ENCODE measurements around the gene AGPAT2. TPM values are rescaled to one million over a fixed set of nuclear protein-coding genes. Genes with fewer than 3 reads are reported as not detected.

Gene AGPAT2
- total RNA-seq, 1 donor from 2014 or later, result 2.4 TPM

GRCh38 chr9:136629001-136629878 lies 58.0 kb downstream of the AGPAT2 start:
- no peak overlapping the region for H3K4me3 ChIP-seq
- no peaks in the 10 kb centered on the region for H3K36me3 ChIP-seq
- no peak overlapping the region for H3K4me3 Mint-ChIP-seq
- no peak overlapping the region for H3K9ac ChIP-seq
- no peaks in the 10 kb centered on the region for H3K9me3 Mint-ChIP-seq
- no peak for TF ChIP-seq EZH2 (IDR thresholded peaks at IDR 0.05)
- TF ChIP-seq EZH2phosphoT487 (IDR thresholded peaks at IDR 0.05), result no peak
- TF ChIP-seq CTCF (IDR thresholded peaks at IDR 0.05), result no peak
- H3K36me3 Mint-ChIP-seq, result no peaks in the 10 kb centered on the region
- H3K9me3 ChIP-seq (ENCODE audit: low read depth), result no peaks in the 10 kb centered on the region
- peaks cover 9% of the 10 kb centered on the region for H3K27me3 ChIP-seq
- H3K27ac Mint-ChIP-seq, result peak overlapping the region; percentile 25
- H3F3A ChIP-seq (ENCODE audit: low read depth), result peaks cover 19% of the 10 kb centered on the region
- H4K20me1 ChIP-seq (ENCODE audit: low read depth), result no peaks in the 10 kb centered on the region
- no peak overlapping the region for H3K4me2 ChIP-seq
- H3K27ac ChIP-seq, result no peak overlapping the region
- no peaks in the 10 kb centered on the region for H3K79me2 ChIP-seq (ENCODE audit: low read depth)
- DNase-seq (ENCODE audit: low spot score), result no peak
- H3K4me1 ChIP-seq, result peaks cover 15% of the 10 kb centered on the region
- peaks cover 18% of the 10 kb centered on the region for H3K4me1 Mint-ChIP-seq
- H3K27me3 Mint-ChIP-seq (ENCODE audit: insufficient read depth, low read depth), result peaks cover 7% of the 10 kb centered on the region
- no peak overlapping the region for H2AFZ ChIP-seq (replicated peaks)

GRCh38 chr9:136628268-136628667 lies 59.0 kb downstream of the AGPAT2 start:
- Mint-ChIP-seq H3K27me3 (ENCODE audit: insufficient read depth, low read depth) (peaks cover 7% of the 10 kb centered on the region), H3K36me3 (no peaks in the 10 kb centered on the region), H3K27ac (no peak overlapping the region), H3K4me3 (no peak overlapping the region), H3K9me3 (no peaks in the 10 kb centered on the region), H3K4me1 (peaks cover 18% of the 10 kb centered on the region)
- DNase-seq (ENCODE audit: low spot score), result no peak
- no peak overlapping the region for H2AFZ ChIP-seq (replicated peaks)
- no peak overlapping the region for H3K9ac ChIP-seq
- no peaks in the 10 kb centered on the region for H3K36me3 ChIP-seq
- H3K4me2 ChIP-seq, result no peak overlapping the region
- no peak overlapping the region for H3K27ac ChIP-seq
- peaks cover 6% of the 10 kb centered on the region for H3K27me3 ChIP-seq
- TF ChIP-seq EZH2 (IDR thresholded peaks at IDR 0.05) (no peak), CTCF (IDR thresholded peaks at IDR 0.05) (no peak), EZH2phosphoT487 (IDR thresholded peaks at IDR 0.05) (no peak)
- peaks cover 15% of the 10 kb centered on the region for H3K4me1 ChIP-seq
- H3K79me2 ChIP-seq (ENCODE audit: low read depth), result no peaks in the 10 kb centered on the region
- no peaks in the 10 kb centered on the region for H3K9me3 ChIP-seq (ENCODE audit: low read depth)
- peaks cover 19% of the 10 kb centered on the region for H3F3A ChIP-seq (ENCODE audit: low read depth)
- H4K20me1 ChIP-seq (ENCODE audit: low read depth), result no peaks in the 10 kb centered on the region
- no peak overlapping the region for H3K4me3 ChIP-seq

GRCh38 chr9:136627703-136628102 lies 59.6 kb downstream of the AGPAT2 start:
- peak overlapping the region; percentile 90 for H3K27ac Mint-ChIP-seq
- H3K4me3 Mint-ChIP-seq, result no peak overlapping the region

More at GRCh38 chr9:136627703-136628102, 59.6 kb downstream of the AGPAT2 start:
- no peak overlapping the region for H3K27ac ChIP-seq
- TF ChIP-seq EZH2phosphoT487 (IDR thresholded peaks at IDR 0.05), result no peak
- TF ChIP-seq EZH2 (IDR thresholded peaks at IDR 0.05), result no peak
- no peak for TF ChIP-seq CTCF (IDR thresholded peaks at IDR 0.05)
- Mint-ChIP-seq H3K4me1 (peaks cover 18% of the 10 kb centered on the region), H3K36me3 (no peaks in the 10 kb centered on the region), H3K9me3 (no peaks in the 10 kb centered on the region), H3K27me3 (ENCODE audit: insufficient read depth, low read depth) (peaks cover 7% of the 10 kb centered on the region)
- H3K4me2 ChIP-seq, result no peak overlapping the region
- H3K79me2 ChIP-seq (ENCODE audit: low read depth), result no peaks in the 10 kb centered on the region
- peaks cover 3% of the 10 kb centered on the region for H3K27me3 ChIP-seq
- H2AFZ ChIP-seq (replicated peaks), result no peak overlapping the region
- no peaks in the 10 kb centered on the region for H3K36me3 ChIP-seq
- H3K9ac ChIP-seq, result no peak overlapping the region
- no peak for DNase-seq (ENCODE audit: low spot score)
- no peaks in the 10 kb centered on the region for H3K9me3 ChIP-seq (ENCODE audit: low read depth)
- H4K20me1 ChIP-seq (ENCODE audit: low read depth), result no peaks in the 10 kb centered on the region
- no peak overlapping the region for H3K4me3 ChIP-seq
- peaks cover 19% of the 10 kb centered on the region for H3F3A ChIP-seq (ENCODE audit: low read depth)
- H3K4me1 ChIP-seq, result peaks cover 15% of the 10 kb centered on the region
